CD4-positive, alpha-beta T cell (primary cell): ENCODE data around the gene CADM2. TPM values are rescaled to one million over a fixed set of nuclear protein-coding genes. Genes with fewer than 3 reads are reported as not detected.

Source experiments
- ATAC-seq: fragments of 200-7000 bp; cut with Tn5 transposase; one replicate; pipeline ENCODE4 v1.10.0; 2022; ENCODE audit warnings: mild to moderate bottlenecking; ENCODE audit not compliant: poor library complexity
- CTCF ChIA-PET: fragments of 350-600 bp; sonication (Branson Sonifier 250); formaldehyde crosslinking; loops from one replicate; lab custom pipeline; 2021; ENCODE audit warnings: antibody characterized with exemption, inconsistent platforms; lab: Charles Lee
- POLR2A ChIA-PET: fragments of 350-600 bp; sonication (Branson Sonifier 250); formaldehyde crosslinking; loops from one replicate; lab custom pipeline; 2021; ENCODE audit warnings: antibody characterized with exemption, inconsistent platforms; lab: Charles Lee
- DNase-seq, 14 experiments: peaks; one replicate each; pipeline ENCODE4 v3.0.0-alpha.2; 2013 to 2020; ENCODE audit warnings: mixed read lengths in 2 of 14
- H3K27ac ChIP-seq, 2 donors: one replicate each; pipeline versions ENCODE4 v1.5.1 to v1.7.0; 2013; ENCODE audit warnings: low read length in 2 of 2, low read depth in 1 of 2, mild to moderate bottlenecking in 1 of 2
- H3K27me3 ChIP-seq, 2 experiments: 1 replicate in 1 of 2; 2 replicates in 1 of 2; pipeline versions ENCODE4 v1.6.1 to v1.7.0; 2013; ENCODE audit warnings: low read length in 2 of 2, control low read depth in 1 of 2, mild to moderate bottlenecking in 1 of 2, moderate library complexity in 1 of 2; ENCODE audit not compliant: insufficient read depth in 2 of 2, control insufficient read depth in 1 of 2
- H3K36me3 ChIP-seq: one replicate; pipeline ENCODE4 v1.6.1; 2013; ENCODE audit warnings: low read length, control low read depth; ENCODE audit not compliant: insufficient read depth
- H3K4me1 ChIP-seq: one replicate; pipeline ENCODE4 v1.6.1; 2013; ENCODE audit warnings: low read length, control low read depth; ENCODE audit not compliant: insufficient read depth
- H3K4me3 ChIP-seq: one replicate; pipeline ENCODE4 v1.5.1; 2013; ENCODE audit warnings: mild to moderate bottlenecking, low read length, moderate library complexity
- H3K9me3 ChIP-seq, 2 experiments: 1 replicate in 1 of 2; 2 replicates in 1 of 2; pipeline versions ENCODE4 v1.6.1 to v1.7.0; 2013; ENCODE audit warnings: low read length in 2 of 2, mild to moderate bottlenecking in 2 of 2, control low read depth in 1 of 2, moderate library complexity in 1 of 2; ENCODE audit not compliant: control insufficient read depth in 1 of 2, insufficient read depth in 1 of 2
- H3K27ac Mint-ChIP-seq: one replicate; pipeline ENCODE4 v1.8.0; 2020; ENCODE audit warnings: mixed read lengths
- H3K27me3 Mint-ChIP-seq: one replicate; pipeline ENCODE4 v1.8.0; 2021; ENCODE audit warnings: mixed read lengths
- H3K36me3 Mint-ChIP-seq: one replicate; pipeline ENCODE4 v1.8.0; 2021; ENCODE audit warnings: low read depth, mixed read lengths
- H3K4me1 Mint-ChIP-seq: one replicate; pipeline ENCODE4 v1.8.0; 2021; ENCODE audit warnings: low read depth, mixed read lengths
- H3K4me3 Mint-ChIP-seq: one replicate; pipeline ENCODE4 v1.8.0; 2020; ENCODE audit warnings: mild to moderate bottlenecking, mixed read lengths
- H3K9me3 Mint-ChIP-seq: one replicate; pipeline ENCODE4 v1.8.0; 2020; ENCODE audit warnings: mixed read lengths
- intact Hi-C, 2 experiments: fragments of 100-400 bp; cut with DNase I in 1 of 2; cut with micrococcal nuclease in 1 of 2; formaldehyde crosslinking; loops; one replicate each; pipeline versions ENCODE4 v1.15.1 to v1.9.0; 2023 to 2025; cut with DNase I, micrococcal nuclease
- total RNA-seq, 174 experiments: library from RNA in 2 of 174; stranded (reverse) in 2 of 174; gene quantifications; one replicate each; pipeline ENCODE4 v1.2.3 and lab custom pipeline; 2021 to 2026
- TF ChIP-seq, protein P1 (sequence below): fragments of 200-600 bp; IDR thresholded peaks from one replicate; pipeline ENCODE4 v1.8.0; 2022; ENCODE audit warnings: antibody characterized with exemption, mild to moderate bottlenecking

The CADM2 gene
- total RNA-seq, 2 experiments from 2014 or later, result 0.03 to 0.11 TPM

DNA sequence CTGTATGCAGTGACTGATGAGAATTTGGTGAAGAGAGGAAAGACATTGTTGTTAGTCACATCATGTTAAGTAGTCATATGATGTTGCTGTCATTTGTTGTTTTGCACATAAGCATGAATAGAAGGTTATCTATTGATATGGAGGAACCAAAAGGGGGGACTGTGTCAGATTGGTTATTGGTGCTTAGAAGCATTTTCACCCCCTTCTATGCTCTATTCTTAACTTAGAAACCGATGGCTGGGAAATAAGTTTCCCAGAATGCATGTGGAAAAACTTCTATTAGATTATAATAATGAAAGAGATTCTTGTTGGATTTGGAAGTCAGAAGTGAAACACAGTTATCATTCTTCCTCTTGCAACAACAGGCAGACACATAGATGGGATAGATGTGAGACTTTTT lies 33.2 kb upstream of the CADM2 start:
- no peak overlapping the region for H3K4me3 ChIP-seq
- TF ChIP-seq, protein P1, sequence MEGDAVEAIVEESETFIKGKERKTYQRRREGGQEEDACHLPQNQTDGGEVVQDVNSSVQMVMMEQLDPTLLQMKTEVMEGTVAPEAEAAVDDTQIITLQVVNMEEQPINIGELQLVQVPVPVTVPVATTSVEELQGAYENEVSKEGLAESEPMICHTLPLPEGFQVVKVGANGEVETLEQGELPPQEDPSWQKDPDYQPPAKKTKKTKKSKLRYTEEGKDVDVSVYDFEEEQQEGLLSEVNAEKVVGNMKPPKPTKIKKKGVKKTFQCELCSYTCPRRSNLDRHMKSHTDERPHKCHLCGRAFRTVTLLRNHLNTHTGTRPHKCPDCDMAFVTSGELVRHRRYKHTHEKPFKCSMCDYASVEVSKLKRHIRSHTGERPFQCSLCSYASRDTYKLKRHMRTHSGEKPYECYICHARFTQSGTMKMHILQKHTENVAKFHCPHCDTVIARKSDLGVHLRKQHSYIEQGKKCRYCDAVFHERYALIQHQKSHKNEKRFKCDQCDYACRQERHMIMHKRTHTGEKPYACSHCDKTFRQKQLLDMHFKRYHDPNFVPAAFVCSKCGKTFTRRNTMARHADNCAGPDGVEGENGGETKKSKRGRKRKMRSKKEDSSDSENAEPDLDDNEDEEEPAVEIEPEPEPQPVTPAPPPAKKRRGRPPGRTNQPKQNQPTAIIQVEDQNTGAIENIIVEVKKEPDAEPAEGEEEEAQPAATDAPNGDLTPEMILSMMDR, result no peak
- H3K4me3 Mint-ChIP-seq, result no peak overlapping the region
- ChIA-PET POLR2A (no interaction called here), CTCF (no interaction called here)
- no peaks in the 10 kb centered on the region for H3K4me1 Mint-ChIP-seq
- no peaks in the 10 kb centered on the region for H3K27me3 ChIP-seq
- no peaks in the 10 kb centered on the region for H3K27me3 Mint-ChIP-seq
- no peak overlapping the region for H3K27ac Mint-ChIP-seq
- H3K9me3 Mint-ChIP-seq, result peaks cover 3% of the 10 kb centered on the region
- no peaks in the 10 kb centered on the region for H3K36me3 Mint-ChIP-seq
- intact Hi-C loops, result no loop called here
- H3K9me3 ChIP-seq, result no peaks in the 10 kb centered on the region
- no peak for ATAC-seq
- H3K4me1 ChIP-seq, result no peaks in the 10 kb centered on the region
- no peaks in the 10 kb centered on the region for H3K36me3 ChIP-seq
- DNase-seq, result no peak
- no peak overlapping the region for H3K27ac ChIP-seq

- intact Hi-C loops, result no loop called here
- Mint-ChIP-seq H3K27me3 (no peaks in the 10 kb centered on the region), H3K27ac (no peak overlapping the region), H3K4me1 (no peaks in the 10 kb centered on the region), H3K4me3 (no peak overlapping the region), H3K36me3 (no peaks in the 10 kb centered on the region), H3K9me3 (peaks cover 2% of the 10 kb centered on the region)
- peaks cover 0 to 10% of the 10 kb centered on the region in 2 experiments for H3K9me3 ChIP-seq
- H3K27me3 ChIP-seq, result no peaks in the 10 kb centered on the region
- H3K27ac ChIP-seq, result no peak overlapping the region
- DNase-seq (no peak), ATAC-seq (no peak)
- no peaks in the 10 kb centered on the region for H3K4me1 ChIP-seq
- no peak overlapping the region for H3K4me3 ChIP-seq
- no peaks in the 10 kb centered on the region for H3K36me3 ChIP-seq
- TF ChIP-seq, protein P1, result no peak
- ChIA-PET POLR2A (no interaction called here), CTCF (no interaction called here)
Measured at GRCh38 chr3:84943379-84943778, 15.4 kb upstream of the CADM2 start.

DNA sequence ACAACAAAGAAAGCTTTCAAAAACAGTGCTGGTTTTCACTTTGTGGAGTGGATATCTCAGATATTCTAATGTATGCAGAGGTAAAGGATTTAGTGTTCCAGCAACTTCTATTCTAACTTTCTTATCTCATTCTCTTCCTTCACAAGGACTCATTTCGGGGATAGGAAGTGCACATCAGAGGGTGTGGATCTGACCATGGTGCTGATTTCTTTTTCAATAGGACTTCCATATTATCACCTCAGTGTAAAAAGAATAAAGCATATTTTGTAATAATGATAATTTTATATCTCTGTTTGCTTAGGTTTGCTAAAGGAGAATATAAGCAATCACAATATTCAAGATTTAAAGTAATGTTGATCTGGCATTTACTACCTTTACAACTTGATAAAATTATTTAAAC lies 12.5 kb upstream of the CADM2 start:
- no peak for DNase-seq
- POLR2A ChIA-PET, result no interaction called here
- Histone ChIP-seq H3K36me3 (no peaks in the 10 kb centered on the region), H3K4me1 (no peaks in the 10 kb centered on the region), H3K9me3 (no peaks in the 10 kb centered on the region), H3K4me3 (no peak overlapping the region), H3K27me3 (no peaks in the 10 kb centered on the region), H3K27ac (no peak overlapping the region)
- H3K9me3 Mint-ChIP-seq, result peaks cover 3% of the 10 kb centered on the region
- no peak overlapping the region for H3K27ac Mint-ChIP-seq
- TF ChIP-seq, protein P1, result no peak
- H3K27me3 Mint-ChIP-seq, result no peaks in the 10 kb centered on the region
- CTCF ChIA-PET, result no interaction called here
- no peaks in the 10 kb centered on the region for H3K4me1 Mint-ChIP-seq
- H3K36me3 Mint-ChIP-seq, result no peaks in the 10 kb centered on the region
- no peak overlapping the region for H3K4me3 Mint-ChIP-seq
- intact Hi-C loops, result no loop called here
- no peak for ATAC-seq
